ENCODE data around the gene ICA1L.

DNA sequence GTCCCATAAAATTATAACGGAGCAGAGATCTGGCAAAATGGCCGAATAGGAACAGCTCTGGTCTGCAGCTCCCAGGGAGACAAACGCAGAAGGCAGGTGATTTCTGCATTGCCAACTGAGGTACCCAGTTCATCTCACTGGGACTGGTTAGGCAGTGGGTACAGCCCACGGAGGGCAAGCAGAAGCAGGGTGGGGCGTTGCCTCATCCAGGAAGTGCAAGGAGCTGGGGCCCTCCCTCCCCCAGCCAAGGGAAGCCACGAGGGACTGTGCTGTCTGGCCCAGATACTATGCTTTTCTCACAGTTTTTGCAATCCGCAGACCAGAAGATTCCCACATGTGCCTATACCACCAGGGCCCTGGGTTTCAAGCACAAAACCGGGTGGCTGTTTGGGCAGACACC is 22.8 kb downstream of the ICA1L start:
- TF ChIP-seq POLR2A (IDR thresholded peaks at IDR 0.05; ENCODE audit: low read depth, low read length) (no peak), POLR2AphosphoS5 (IDR thresholded peaks at IDR 0.05; ENCODE audit: low read depth, low read length) (no peak)

Data from GM12892 (cell line).